ENCODE measurements around the gene MRO. TPM values are rescaled to one million over a fixed set of nuclear protein-coding genes. Genes with fewer than 3 reads are reported as not detected.

Gene MRO
- total RNA-seq, 4 donors from 2014 or later = 0.24 to 0.28 (median 0.26) TPM; not detected in 1

DNA sequence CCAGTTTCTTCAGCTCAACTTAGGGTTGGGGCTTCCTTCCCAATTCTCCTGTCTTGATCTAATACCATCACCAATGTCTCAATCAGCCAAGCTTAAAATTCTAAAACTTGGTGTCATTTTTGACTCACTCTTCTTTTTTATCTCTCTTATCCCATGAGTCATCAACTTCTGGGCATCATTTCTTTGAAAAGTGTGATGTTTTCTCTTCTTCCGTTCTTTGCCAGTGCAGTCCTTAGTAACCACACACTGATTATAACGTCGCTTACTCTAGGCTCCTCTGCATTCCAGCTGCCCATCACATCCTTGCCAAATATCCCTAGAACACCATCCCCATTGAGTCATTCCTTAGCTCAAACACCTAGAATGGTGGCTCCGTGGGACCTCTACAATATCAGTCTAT, 27.4 kb upstream of the MRO start:
- intact Hi-C loops (cut with DNase I; ENCODE audit: low total_unique reads) = no loop called here
- Histone ChIP-seq H3K4me3 (no peak overlapping the region), H3K4me1 (no peaks in the 10 kb centered on the region), H3K27ac (no peak overlapping the region), H3K27me3 (no peaks in the 10 kb centered on the region), H3K36me3 (no peaks in the 10 kb centered on the region), H3K9me3 (no peaks in the 10 kb centered on the region)
- TF ChIP-seq, protein P1, sequence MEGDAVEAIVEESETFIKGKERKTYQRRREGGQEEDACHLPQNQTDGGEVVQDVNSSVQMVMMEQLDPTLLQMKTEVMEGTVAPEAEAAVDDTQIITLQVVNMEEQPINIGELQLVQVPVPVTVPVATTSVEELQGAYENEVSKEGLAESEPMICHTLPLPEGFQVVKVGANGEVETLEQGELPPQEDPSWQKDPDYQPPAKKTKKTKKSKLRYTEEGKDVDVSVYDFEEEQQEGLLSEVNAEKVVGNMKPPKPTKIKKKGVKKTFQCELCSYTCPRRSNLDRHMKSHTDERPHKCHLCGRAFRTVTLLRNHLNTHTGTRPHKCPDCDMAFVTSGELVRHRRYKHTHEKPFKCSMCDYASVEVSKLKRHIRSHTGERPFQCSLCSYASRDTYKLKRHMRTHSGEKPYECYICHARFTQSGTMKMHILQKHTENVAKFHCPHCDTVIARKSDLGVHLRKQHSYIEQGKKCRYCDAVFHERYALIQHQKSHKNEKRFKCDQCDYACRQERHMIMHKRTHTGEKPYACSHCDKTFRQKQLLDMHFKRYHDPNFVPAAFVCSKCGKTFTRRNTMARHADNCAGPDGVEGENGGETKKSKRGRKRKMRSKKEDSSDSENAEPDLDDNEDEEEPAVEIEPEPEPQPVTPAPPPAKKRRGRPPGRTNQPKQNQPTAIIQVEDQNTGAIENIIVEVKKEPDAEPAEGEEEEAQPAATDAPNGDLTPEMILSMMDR (IDR thresholded peaks at IDR 0.05) = no peak
- TF ChIP-seq POLR2A (IDR thresholded peaks at IDR 0.05) = no peak
- no peak for DNase-seq

DNA sequence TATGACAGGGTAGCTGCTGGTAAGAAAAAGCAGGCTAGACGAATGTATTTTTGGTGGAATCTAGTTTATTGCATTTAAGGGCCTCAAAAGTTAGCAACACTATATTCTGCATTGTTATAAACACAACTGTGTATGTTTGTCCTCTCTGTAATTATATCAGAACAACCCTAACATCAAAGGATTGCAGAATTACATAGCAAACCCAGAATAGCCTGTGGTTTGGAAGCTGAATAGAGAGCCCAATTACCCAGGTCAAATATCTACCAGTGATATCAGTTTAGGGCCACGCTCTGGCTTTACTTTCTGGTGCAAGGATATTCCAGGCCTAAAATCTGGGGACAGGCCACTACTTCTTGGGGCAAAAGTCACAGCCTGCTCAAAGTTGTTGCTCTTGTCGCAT, 25.1 kb upstream of the MRO start:
- Histone ChIP-seq H3K4me3 (no peak overlapping the region), H3K9me3 (no peaks in the 10 kb centered on the region), H3K4me1 (no peaks in the 10 kb centered on the region), H3K36me3 (no peaks in the 10 kb centered on the region), H3K27me3 (no peaks in the 10 kb centered on the region), H3K27ac (no peak overlapping the region)
- intact Hi-C loops (cut with DNase I; ENCODE audit: low total_unique reads) = no loop called here
- TF ChIP-seq, protein P1 (IDR thresholded peaks at IDR 0.05) = no peak
- no peak for TF ChIP-seq POLR2A (IDR thresholded peaks at IDR 0.05)
- DNase-seq = no peak

DNA sequence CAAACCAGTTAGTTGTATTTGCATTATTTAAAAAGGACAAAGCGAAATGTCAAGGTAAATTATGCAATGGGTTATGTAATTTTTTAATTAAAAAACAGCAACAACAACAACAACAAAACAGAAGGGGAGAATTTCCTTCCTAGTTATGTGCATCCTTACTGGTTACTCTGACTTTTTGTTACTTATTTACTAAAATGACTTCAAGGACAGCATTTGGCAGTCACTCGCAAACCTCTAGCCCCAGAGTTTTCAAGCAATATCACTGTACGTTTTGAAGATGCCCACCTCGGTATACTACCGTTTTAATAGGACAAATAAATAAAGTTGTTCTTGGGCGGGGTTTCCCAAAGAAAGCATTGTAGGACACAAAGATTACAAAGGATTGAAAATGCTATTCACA, 24.7 kb upstream of the MRO start:
- DNase-seq = no peak
- TF ChIP-seq, protein P1 (IDR thresholded peaks at IDR 0.05) = no peak
- no peak for TF ChIP-seq POLR2A (IDR thresholded peaks at IDR 0.05)
- Histone ChIP-seq H3K4me3 (no peak overlapping the region), H3K27ac (no peak overlapping the region), H3K36me3 (no peaks in the 10 kb centered on the region), H3K4me1 (no peaks in the 10 kb centered on the region), H3K9me3 (no peaks in the 10 kb centered on the region), H3K27me3 (no peaks in the 10 kb centered on the region)
- intact Hi-C loops (cut with DNase I; ENCODE audit: low total_unique reads) = no loop called here

DNA sequence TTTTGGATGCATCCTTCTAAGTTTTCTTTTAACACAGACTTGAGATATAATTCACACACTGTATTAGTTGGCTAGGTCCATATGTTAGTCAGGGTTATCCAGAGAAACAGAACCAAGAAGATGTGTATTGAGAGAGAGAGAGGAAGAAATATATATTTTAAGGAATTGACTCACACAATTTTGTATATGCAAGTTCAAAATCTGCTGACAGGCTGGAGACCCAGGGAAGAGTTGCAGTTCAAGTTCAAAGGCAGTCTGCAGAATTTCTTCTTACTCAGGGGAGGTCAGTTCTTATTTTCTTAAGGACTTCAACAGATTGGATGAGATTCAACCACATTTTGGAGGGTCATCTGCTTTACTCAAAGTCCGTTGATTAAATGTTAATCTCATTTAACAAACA, 23.0 kb upstream of the MRO start:
- no peak for DNase-seq
- Histone ChIP-seq H3K36me3 (no peaks in the 10 kb centered on the region), H3K27ac (no peak overlapping the region), H3K9me3 (no peaks in the 10 kb centered on the region), H3K4me1 (no peaks in the 10 kb centered on the region), H3K27me3 (no peaks in the 10 kb centered on the region), H3K4me3 (no peak overlapping the region)
- intact Hi-C loops (cut with DNase I; ENCODE audit: low total_unique reads) = no loop called here
- no peak for TF ChIP-seq POLR2A (IDR thresholded peaks at IDR 0.05)
- TF ChIP-seq, protein P1 (IDR thresholded peaks at IDR 0.05) = no peak

DNA sequence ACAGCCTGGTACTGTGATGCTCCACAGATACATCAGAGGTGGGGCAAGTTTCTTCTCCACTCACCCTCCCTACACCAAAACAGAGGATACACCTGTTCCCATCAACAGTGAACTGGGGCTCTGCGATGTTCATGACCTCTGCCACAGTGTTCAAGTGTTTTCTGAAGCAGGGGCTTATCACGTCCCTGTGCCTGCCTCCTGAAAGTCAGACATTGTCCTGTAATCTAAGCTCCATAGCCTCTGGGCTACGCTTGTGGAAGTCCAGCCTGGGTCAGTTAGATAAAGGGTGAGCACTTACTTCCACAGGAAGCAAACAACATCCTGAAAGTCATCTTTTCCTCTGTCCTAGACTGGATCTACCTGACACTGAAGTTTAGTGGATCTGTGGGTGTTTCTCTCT, 20.2 kb upstream of the MRO start:
- no peak overlapping the region for H3K4me3 ChIP-seq
- H3K36me3 ChIP-seq = no peaks in the 10 kb centered on the region
- no peaks in the 10 kb centered on the region for H3K4me1 ChIP-seq
- intact Hi-C loops (cut with DNase I; ENCODE audit: low total_unique reads) = no loop called here
- DNase-seq = no peak
- no peaks in the 10 kb centered on the region for H3K27me3 ChIP-seq
- no peak overlapping the region for H3K27ac ChIP-seq
- H3K9me3 ChIP-seq = no peaks in the 10 kb centered on the region
- TF ChIP-seq POLR2A (IDR thresholded peaks at IDR 0.05) = no peak
- TF ChIP-seq, protein P1 (IDR thresholded peaks at IDR 0.05) = no peak

All from uterus (tissue), 4 donors.